ENCODE data around the gene VWA3A. TPM values are rescaled to one million over a fixed set of nuclear protein-coding genes. Genes with fewer than 3 reads are reported as not detected.

Gene VWA3A
- total RNA-seq, 1 experiment from 2014 or later: not detected

DNA sequence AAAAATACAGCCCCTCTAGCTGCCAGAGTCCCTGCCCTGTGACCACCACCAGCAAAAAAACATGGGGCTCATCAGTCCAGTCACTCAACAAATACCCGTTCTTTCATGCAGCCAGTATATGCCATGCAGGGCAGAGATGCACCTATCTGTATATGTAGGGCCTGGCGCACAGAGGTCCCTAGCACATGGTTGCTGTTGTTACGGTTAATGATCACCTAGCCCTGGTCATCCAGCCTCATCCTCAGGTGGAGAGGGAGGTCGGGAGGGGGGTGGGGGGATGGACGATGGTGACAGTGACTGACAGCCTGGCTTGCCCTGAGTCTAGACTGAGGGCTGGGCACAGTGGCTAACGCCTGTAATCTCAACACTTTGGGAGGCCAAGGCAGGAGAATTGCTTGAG lies 71.5 kb downstream of the VWA3A start:
- intact Hi-C loops (cut with micrococcal nuclease): no loop called here
- POLR2A ChIA-PET (ENCODE audit: unreplicated experiment): no interaction called here

DNA sequence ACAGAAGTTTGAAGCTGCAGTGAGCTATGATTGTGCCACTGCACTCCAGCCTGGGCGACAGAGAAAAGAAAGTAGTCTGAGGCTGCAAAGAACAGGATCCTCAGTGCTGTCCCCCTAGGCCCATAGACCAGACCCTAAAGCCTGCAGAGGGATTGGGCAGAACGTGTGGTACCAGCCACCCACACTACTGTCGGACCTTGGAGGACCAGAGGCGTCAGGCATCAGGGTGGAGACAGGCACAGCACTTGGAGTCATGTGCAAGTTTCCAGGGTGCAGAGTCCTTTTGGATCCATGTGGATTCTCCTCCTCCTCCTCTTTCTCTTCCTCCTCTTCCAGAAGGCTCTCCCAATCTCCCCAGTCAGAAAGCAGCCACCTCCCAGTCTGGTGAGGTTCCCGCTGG lies 72.1 kb downstream of the VWA3A start:
- intact Hi-C loops (cut with micrococcal nuclease): no loop called here
- no TSS peak for BruUV-seq (replicated peaks)

More for the DNA sequence above, 71.5 kb downstream of the VWA3A start:
- H3F3A ChIP-seq (ENCODE audit: low read length, unreplicated experiment): no peaks in the 10 kb centered on the region
- H3K27me3 ChIP-seq (ENCODE audit: low read length): no peaks in the 10 kb centered on the region
- no peak overlapping the region for H3K9ac ChIP-seq (ENCODE audit: low read length)
- DNase-seq (no peak), ATAC-seq (no peak)
- no peaks in the 10 kb centered on the region for H3K36me3 ChIP-seq (ENCODE audit: low read depth, low read length)
- BruUV-seq (replicated peaks): no TSS peak
- CTCF ChIA-PET: no interaction called here
- no peaks in the 10 kb centered on the region for H3K79me2 ChIP-seq (ENCODE audit: low read length)
- no peak overlapping the region for H3K27ac ChIP-seq (ENCODE audit: low read length)
- H4K20me1 ChIP-seq (ENCODE audit: low read length): no peaks in the 10 kb centered on the region
- H3K4me2 ChIP-seq (ENCODE audit: low read length): no peak overlapping the region
- TF ChIP-seq EZH2phosphoT487 (IDR thresholded peaks at IDR 0.05; ENCODE audit: borderline replicate concordance, low read length): no peak
- TF ChIP-seq EZH2 (IDR thresholded peaks at IDR 0.05; ENCODE audit: low read length, unreplicated experiment): no peak
- TF ChIP-seq, protein P1, sequence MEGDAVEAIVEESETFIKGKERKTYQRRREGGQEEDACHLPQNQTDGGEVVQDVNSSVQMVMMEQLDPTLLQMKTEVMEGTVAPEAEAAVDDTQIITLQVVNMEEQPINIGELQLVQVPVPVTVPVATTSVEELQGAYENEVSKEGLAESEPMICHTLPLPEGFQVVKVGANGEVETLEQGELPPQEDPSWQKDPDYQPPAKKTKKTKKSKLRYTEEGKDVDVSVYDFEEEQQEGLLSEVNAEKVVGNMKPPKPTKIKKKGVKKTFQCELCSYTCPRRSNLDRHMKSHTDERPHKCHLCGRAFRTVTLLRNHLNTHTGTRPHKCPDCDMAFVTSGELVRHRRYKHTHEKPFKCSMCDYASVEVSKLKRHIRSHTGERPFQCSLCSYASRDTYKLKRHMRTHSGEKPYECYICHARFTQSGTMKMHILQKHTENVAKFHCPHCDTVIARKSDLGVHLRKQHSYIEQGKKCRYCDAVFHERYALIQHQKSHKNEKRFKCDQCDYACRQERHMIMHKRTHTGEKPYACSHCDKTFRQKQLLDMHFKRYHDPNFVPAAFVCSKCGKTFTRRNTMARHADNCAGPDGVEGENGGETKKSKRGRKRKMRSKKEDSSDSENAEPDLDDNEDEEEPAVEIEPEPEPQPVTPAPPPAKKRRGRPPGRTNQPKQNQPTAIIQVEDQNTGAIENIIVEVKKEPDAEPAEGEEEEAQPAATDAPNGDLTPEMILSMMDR (conservative IDR thresholded peaks at IDR 0.05; ENCODE audit: low read depth, low read length): no peak
- H3K9me3 ChIP-seq (ENCODE audit: low read length): no peaks in the 10 kb centered on the region
- H3K9me2 ChIP-seq (replicated peaks; ENCODE audit: low read length): no peaks in the 10 kb centered on the region
- H2AFZ ChIP-seq (ENCODE audit: low read length): no peak overlapping the region
- no peak overlapping the region for H3K4me3 ChIP-seq (ENCODE audit: low read length)
- no peaks in the 10 kb centered on the region for H3K4me1 ChIP-seq (ENCODE audit: insufficient read depth, low read length)

More for the DNA sequence above, 72.1 kb downstream of the VWA3A start:
- DNase-seq (no peak), ATAC-seq (no peak)
- Histone ChIP-seq H3K9ac (ENCODE audit: low read length) (no peak overlapping the region), H3F3A (ENCODE audit: low read length, unreplicated experiment) (no peaks in the 10 kb centered on the region), H3K9me3 (ENCODE audit: low read length) (no peaks in the 10 kb centered on the region), H3K4me1 (ENCODE audit: insufficient read depth, low read length) (no peaks in the 10 kb centered on the region), H3K79me2 (ENCODE audit: low read length) (no peaks in the 10 kb centered on the region), H4K20me1 (ENCODE audit: low read length) (no peaks in the 10 kb centered on the region), H3K9me2 (replicated peaks; ENCODE audit: low read length) (no peaks in the 10 kb centered on the region), H3K4me3 (ENCODE audit: low read length) (no peak overlapping the region), H3K27me3 (ENCODE audit: low read length) (no peaks in the 10 kb centered on the region), H3K4me2 (ENCODE audit: low read length) (no peak overlapping the region), H2AFZ (ENCODE audit: low read length) (no peak overlapping the region), H3K36me3 (ENCODE audit: low read depth, low read length) (no peaks in the 10 kb centered on the region), H3K27ac (ENCODE audit: low read length) (no peak overlapping the region)
- ChIA-PET POLR2A (ENCODE audit: unreplicated experiment) (no interaction called here), CTCF (no interaction called here)
- TF ChIP-seq, protein P1 (conservative IDR thresholded peaks at IDR 0.05; ENCODE audit: low read depth, low read length): no peak
- TF ChIP-seq EZH2 (IDR thresholded peaks at IDR 0.05; ENCODE audit: low read length, unreplicated experiment): no peak
- TF ChIP-seq EZH2phosphoT487 (IDR thresholded peaks at IDR 0.05; ENCODE audit: borderline replicate concordance, low read length): no peak
